GM21526 (cell line): ENCODE results near the gene HSF4.

Source experiments
- ATAC-seq: cut with Tn5 transposase; IDR thresholded peaks from one replicate; pipeline ENCODE4 v1.9.1; 2021; ENCODE audit warnings: moderate library complexity; ENCODE audit not compliant: unreplicated experiment, low FRiP score

HSF4 gene

GRCh38 chr16:67165121-67166078 is 855 bp downstream of the HSF4 start:
- no peak for ATAC-seq

DNA sequence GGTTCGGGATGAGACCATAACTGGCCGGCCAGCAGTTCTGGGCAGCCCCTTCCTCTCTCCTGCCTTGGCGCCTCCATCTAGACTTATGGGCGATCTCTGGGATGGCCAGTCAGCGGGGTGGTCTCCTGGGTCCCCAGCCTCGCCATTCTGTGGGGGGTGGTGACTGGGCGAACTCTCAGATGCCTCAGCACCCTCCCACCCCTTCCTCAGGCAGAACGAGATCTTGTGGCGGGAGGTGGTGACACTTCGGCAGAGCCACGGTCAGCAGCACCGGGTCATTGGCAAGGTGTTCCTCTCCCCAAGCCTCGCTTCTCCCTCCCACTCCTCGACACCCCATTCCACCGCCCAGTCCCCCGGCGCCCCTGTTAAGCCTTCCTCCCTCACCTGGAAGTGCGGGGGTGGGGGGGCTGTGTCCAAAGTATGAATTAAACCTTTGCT is 1.6 kb downstream of the HSF4 start:
- ATAC-seq, result no peak

- ATAC-seq, result no peak
Observed at GRCh38 chr16:67166598-67167168, 2.1 kb downstream of the HSF4 start.

DNA sequence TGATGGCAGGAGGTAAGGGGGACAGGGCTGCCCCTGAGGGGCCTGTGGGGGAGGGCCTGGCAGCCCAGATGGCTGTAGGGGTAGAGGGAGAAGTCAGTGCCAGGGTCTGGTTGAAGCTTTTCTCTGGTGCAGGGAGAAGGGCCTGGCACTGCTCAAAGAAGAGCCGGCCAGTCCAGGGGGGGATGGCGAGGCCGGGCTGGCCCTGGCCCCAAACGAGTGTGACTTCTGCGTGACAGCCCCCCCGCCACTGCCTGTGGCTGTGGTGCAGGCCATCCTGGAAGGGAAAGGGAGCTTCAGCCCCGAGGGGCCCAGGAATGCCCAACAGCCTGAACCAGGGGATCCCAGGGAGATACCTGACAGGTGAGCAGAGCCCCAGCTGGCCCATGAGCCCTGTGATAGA is 3.0 kb downstream of the HSF4 start:
- no peak for ATAC-seq

DNA sequence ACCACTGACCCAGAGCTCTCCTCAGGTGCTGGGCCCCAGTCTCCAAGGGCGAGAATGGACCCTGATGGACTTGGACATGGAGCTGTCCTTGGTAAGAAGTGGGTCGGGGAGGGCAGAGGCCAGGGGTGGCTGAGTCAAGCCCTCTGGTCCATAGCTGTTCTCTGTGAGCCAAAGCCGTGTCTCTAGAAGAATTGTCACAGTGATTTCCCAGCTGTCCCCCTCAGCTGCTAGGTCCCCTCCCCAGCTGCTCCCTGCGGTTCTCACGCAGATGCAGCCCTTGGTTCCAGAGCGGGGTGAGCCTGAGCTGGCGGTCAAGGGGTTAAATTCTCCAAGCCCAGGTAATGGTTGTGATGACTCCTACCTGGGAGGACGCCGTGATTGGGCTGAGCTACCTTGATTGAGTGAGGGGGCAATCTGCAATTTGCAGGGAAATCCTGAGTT is 4.5 kb downstream of the HSF4 start:
- no peak for ATAC-seq

DNA sequence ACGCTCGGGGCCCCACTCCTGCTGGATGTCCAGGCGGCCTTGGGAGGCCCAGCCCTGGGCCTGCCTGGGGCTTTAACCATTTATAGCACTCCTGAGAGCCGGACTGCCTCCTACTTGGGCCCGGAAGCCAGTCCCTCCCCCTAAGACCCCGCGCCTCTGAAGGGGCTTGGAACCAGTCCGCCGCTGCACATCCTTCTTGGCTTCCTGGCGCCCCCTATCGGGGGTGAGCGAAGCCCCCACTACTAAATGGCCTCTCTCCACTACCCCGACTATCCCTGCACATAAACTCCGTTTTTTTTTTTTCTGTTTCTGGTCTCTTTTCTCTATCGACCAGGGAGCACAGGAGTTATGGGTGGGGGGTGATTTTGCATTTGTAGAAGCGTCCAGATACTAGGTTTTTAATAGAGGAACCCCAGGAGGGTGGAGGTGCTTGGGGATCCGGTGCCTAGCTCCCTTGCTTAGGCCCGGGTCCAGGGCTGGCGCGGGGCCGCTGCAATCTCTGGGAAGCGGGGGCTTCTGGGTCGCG is 5.2 kb downstream of the HSF4 start:
- ATAC-seq, result no peak

- no peak for ATAC-seq
Observed at GRCh38 chr16:67170168-67170948, 5.8 kb downstream of the HSF4 start, which contains the start of gene NOL3. NOL3 (plus strand) TSS chr16:67170538.

DNA sequence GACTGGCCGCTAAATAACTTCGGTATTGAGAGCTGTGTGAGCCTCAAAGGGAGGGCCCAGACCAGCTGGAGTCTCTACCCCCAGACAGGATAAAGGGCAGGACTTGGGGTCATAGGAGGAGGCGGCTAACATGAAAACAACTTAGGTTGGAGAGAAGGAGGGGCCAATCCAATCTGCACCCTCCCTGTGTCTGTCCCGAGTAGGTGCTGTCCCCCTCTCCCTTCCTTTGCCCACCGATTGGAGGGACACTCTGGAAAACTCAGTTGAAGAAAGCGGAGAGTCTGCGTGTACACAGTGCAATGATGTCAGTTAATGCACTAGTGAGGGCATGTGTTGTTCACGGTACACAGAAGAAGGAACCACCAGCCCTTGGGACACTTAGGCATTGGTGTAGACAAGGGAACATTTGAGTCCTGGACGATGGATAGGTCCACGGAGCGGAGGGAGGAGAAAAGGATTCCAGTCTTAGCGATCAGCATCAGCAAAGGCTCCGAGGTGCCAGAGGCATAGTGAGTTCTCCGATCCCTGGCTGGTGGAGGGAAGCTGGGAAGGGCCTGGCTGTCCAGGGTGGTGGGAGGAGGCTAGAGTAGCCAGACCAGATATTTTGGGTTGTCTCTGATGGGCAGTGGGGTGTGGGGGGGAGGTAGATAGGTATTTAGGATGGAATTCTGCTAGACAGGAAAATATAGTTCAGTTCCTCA is 6.6 kb downstream of the HSF4 start:
- ATAC-seq, result no peak

DNA sequence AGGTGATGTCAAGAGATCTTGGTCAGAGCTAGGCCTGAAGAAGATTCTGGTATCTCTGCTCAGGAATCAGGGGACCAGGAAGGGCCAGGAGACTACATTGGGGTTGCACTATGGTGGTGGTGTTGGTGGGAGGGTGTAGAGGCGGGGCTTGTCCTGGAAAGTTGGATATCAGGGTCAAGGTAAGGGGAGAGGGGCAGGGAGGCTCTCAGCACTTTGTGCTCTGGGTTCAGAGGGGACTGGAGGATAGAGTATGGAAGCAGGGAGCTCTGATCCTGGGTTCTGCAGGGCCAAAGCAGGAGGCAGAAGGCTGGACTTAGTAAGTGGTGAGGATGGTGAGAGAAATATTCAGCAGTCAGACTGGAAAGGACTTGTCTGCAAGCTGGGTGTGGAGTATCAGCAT is 8.8 kb downstream of the HSF4 start:
- no peak for ATAC-seq

DNA sequence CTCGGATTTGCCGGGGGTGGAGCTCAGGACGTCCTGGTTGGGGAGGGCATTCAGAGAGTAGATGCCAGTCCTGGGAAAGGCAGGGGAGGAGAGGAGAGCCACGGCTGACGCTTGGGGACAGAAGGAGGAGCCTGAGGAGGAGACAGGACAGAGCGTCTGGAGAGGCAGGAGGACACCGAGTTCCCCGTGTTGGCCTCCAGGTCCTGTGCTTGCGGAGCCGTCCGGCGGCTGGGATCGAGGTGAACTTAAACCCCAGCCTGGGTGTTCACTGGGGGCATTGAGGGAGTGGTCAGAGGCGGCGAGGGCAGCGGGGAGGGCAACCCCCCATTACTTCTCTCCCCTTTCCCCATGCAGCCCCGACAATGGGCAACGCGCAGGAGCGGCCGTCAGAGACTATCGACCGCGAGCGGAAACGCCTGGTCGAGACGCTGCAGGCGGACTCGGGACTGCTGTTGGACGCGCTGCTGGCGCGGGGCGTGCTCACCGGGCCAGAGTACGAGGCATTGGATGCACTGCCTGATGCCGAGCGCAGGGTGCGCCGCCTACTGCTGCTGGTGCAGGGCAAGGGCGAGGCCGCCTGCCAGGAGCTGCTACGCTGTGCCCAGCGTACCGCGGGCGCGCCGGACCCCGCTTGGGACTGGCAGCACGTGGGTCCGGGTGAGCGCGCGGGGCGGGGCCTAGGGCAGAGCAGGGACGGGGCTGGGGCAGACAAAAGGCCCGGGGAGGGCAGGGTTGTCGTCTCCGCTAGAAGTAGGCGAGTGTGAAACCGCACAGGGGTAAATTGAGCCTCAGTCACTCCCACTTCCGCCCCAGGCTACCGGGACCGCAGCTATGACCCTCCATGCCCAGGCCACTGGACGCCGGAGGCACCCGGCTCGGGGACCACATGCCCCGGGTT is 9.5 kb downstream of the HSF4 start:
- ATAC-seq, result no peak

GRCh38 chr16:67174706-67175231 is 10.2 kb downstream of the HSF4 start:
- ATAC-seq, result no peak

DNA sequence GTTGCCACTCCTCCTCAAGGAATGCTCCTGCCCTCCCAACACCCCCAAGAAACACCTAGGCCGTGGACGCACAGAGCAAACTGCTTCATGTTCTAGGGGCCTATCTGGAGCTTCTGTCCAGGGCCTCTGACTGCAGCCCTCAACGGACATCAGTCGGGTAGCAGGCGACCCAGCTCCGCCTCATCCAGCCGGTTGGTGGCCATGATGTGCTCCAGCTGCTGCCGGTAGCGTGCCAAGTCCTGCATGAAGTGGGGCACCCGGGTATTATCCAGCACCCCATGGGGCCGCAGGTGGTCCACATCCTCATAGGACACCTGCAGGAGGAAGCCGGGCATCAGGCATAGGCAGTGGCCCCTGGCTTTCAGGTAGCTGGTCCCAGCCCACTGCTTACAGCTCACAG is 12.1 kb downstream of the HSF4 start:
- ATAC-seq, result no peak

DNA sequence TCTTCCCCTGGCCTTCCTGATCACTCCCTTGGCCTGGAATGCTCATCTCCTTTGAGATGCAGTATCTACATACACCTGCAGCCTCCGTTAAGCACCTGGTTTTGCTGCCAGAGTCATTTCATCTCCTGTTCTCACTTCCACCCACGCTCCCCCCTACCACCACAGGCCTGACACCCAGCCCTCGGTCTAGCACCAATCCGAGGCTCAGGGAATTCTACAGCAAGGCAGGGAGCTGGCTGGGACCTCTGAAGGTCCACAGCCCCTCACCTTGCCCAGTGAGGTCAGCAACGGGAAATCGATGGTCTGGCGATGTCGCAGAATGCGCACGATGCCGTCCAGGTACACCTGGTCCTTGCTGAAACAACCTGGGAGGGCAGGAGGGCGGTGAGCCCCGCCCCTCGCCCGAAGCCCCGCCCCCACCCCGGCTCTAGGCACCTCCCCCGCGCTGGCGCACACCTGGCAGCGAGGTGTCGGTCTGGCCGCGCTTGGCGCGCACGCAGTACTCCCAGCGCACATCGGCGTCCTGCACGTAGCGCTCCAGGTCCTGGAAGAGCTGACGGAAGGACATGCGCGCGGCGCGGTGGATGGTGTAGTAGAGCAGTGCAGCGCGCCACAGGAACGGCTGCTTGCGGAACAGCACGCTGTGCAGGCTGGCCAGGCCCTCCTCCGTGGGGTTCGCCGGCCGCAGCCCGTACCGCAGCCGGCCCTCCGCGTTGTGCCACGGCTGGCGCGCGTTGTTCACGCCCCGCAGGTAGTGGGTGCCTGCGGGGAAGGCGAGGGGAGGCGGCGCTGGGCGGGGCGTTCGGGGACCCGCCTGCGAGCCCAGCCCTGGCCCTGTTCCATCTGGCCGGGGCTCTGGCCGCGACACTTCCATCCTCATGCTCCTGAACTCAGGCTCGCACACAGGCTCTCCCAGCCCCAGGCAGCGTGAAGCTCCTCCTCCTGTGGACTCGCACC is 13.5 kb downstream of the HSF4 start:
- no peak for ATAC-seq

GRCh38 chr16:67179421-67180080 is 15.0 kb downstream of the HSF4 start:
- no peak for ATAC-seq

DNA sequence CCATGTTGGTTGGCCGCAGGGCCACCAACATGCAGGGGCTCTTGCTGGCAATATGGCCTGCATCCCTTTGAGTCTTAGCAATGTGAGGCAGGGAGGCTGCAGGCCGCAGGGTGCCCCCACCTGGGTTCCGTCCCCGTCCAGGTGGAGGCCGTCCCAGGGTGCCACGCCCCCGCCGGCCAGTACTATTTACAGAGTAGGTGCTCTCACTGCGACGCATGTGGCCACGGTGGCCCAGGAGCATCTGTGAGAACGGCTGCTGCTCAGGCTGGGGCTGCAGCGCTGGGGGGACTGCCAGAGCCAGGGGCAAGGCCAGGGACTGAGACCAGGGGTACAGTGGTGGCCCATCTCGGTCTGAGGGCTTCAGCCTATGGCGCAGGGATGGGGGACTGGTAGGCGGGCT is 15.6 kb downstream of the HSF4 start:
- ATAC-seq, result no peak

DNA sequence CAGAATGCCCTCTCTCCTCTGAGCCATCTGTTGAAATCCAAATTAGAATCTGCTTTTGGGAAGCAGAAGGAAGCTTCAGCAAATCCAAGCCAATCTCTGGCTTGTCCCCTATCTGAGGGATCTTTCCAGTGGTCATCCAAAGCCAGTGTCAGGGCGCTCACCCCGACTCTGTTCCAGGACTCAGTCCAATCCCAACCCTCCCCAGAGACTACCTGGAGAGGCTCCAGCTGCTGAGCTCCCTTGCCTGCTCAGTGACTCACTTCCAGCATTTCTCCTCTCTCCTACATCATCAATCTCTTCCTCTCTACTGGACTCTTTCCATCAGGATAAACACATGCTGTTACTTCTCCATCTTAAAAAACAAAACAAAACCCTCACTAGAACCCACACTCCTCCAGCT is 16.8 kb downstream of the HSF4 start:
- ATAC-seq, result no peak

DNA sequence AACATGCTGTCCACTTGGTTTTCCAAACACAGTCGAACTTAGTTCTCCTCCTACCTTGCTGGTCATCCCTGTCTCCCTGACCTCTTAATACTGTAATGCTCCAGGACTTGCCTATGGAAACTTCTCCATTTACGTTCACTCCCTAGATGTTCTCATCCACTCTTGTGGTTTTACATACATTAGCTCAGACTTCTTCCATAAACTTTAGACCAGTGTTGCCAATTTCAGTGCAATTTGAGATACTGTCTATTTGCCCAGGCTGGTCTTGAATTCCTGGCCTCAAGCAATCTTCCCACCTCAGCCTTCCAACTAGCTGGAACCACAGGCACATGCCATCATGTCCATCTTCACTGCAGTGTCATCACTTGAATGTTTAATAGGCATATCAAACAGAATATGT is 17.7 kb downstream of the HSF4 start:
- ATAC-seq, result no peak

- no peak for ATAC-seq
Observed at GRCh38 chr16:67183284-67183626, 18.7 kb downstream of the HSF4 start.
